A673 (cell line): Measurements from ENCODE around the gene VAV3. TPM values are rescaled to one million over a fixed set of nuclear protein-coding genes. Genes with fewer than 3 reads are reported as not detected.

Experiments used
- BruUV-seq: library from RNA; stranded (reverse); fragments of 400-500 nt; replicated peaks from 2 replicates; lab custom pipeline; 2021; lab: Mats Ljungman, UMichigan
- CTCF ChIA-PET: fragments of 300-600 bp; sonication (Branson Sonifier 250); formaldehyde crosslinking; loops from one replicate; lab custom pipeline; 2022; ENCODE audit warnings: antibody characterized with exemption; lab: Charles Lee
- POLR2A ChIA-PET: fragments of 300-600 bp; sonication (Branson Sonifier 250); formaldehyde crosslinking; loops from one replicate; lab custom pipeline; 2022; ENCODE audit warnings: antibody characterized with exemption; ENCODE audit not compliant: low non-redundant PET; lab: Charles Lee
- DNase-seq: peaks from one replicate; pipeline ENCODE4 v3.0.0-alpha.2; 2015; ENCODE audit warnings: low spot score
- H3K27ac ChIP-seq: fragments of 200-600 bp; sonication (generic); 2 replicates; pipeline ENCODE4 v1.5.1; 2016; ENCODE audit warnings: mixed run types, low read depth, mild to moderate bottlenecking, mixed read lengths, antibody characterized with exemption, low read length; ENCODE audit not compliant: poor library complexity, severe bottlenecking
- H3K27me3 ChIP-seq: fragments of 200-600 bp; sonication (generic); replicated peaks from 2 replicates; pipeline ENCODE4 v1.6.1; 2017; ENCODE audit warnings: mixed run types, low read depth, mild to moderate bottlenecking, mixed read lengths, antibody characterized with exemption, low read length; ENCODE audit not compliant: insufficient read depth, poor library complexity
- H3K36me3 ChIP-seq: fragments of 200-600 bp; sonication (generic); 2 replicates; pipeline ENCODE4 v1.6.1; 2016; ENCODE audit warnings: mixed run types, mild to moderate bottlenecking, mixed read lengths, antibody characterized with exemption, low read length; ENCODE audit not compliant: insufficient read depth, poor library complexity, severe bottlenecking
- H3K4me1 ChIP-seq: fragments of 200-600 bp; sonication (generic); 2 replicates; pipeline ENCODE4 v1.6.1; 2017; ENCODE audit warnings: mixed run types, mild to moderate bottlenecking, mixed read lengths, antibody characterized with exemption, low read length; ENCODE audit not compliant: insufficient read depth, poor library complexity, severe bottlenecking
- H3K4me3 ChIP-seq: fragments of 200-600 bp; sonication (generic); 2 replicates; pipeline ENCODE4 v1.5.1; 2016; ENCODE audit warnings: low read depth, mixed run types, mild to moderate bottlenecking, mixed read lengths, low read length; ENCODE audit not compliant: poor library complexity, severe bottlenecking
- H3K9me3 ChIP-seq: fragments of 200-600 bp; sonication (generic); 2 replicates; pipeline ENCODE4 v1.6.1; 2016; ENCODE audit warnings: mixed run types, low read depth, mild to moderate bottlenecking, mixed read lengths, antibody characterized with exemption, low read length; ENCODE audit not compliant: poor library complexity, severe bottlenecking
- CTCF ChIP-seq: fragments of 300-800, 200-600 bp; sonication (generic); conservative IDR thresholded peaks from 2 replicates; pipeline ENCODE4 v1.5.1; 2017; ENCODE audit warnings: low read depth, mild to moderate bottlenecking, antibody characterized with exemption, low read length, moderate library complexity, mixed read lengths
- EZH2 ChIP-seq: fragments of 200-600 bp; sonication (generic); IDR thresholded peaks from 2 replicates; pipeline ENCODE4 v1.6.1; 2017; ENCODE audit warnings: borderline replicate concordance, low read depth, mild to moderate bottlenecking, mixed read lengths, antibody characterized with exemption, low read length; ENCODE audit not compliant: poor library complexity, severe bottlenecking
- intact Hi-C: fragments of 100-400 bp; cut with micrococcal nuclease; formaldehyde crosslinking; loops from one replicate; pipeline ENCODE4 v1.10.0; 2022; ENCODE audit not compliant: unreplicated experiment
- total RNA-seq: library from RNA; stranded (reverse); gene quantifications from 2 replicates; pipeline ENCODE4 v1.2.3, GENCODE V29; 2021

Gene VAV3
- total RNA-seq, 1 experiment from 2014 or later, result 0.30 TPM

GRCh38 chr1:107979926-107980325, 14.9 kb upstream of the VAV3 start:
- no peaks in the 10 kb centered on the region for H3K9me3 ChIP-seq
- TF ChIP-seq CTCF (no peak), EZH2 (no peak)
- intact Hi-C loops, result loop anchor here (5.0 kb wide), 1 partner anchor 52 kb away; no protein-coding TSS in a partner anchor
- no TSS peak for BruUV-seq
- peaks cover 4% of the 10 kb centered on the region for H3K4me1 ChIP-seq
- ChIA-PET CTCF (no interaction called here), POLR2A (no interaction called here)
- no peak for DNase-seq
- no peak overlapping the region for H3K4me3 ChIP-seq
- H3K36me3 ChIP-seq, result no peaks in the 10 kb centered on the region
- peaks cover 27% of the 10 kb centered on the region for H3K27me3 ChIP-seq
- H3K27ac ChIP-seq, result no peak overlapping the region

GRCh38 chr1:107979088-107979487, 14.1 kb upstream of the VAV3 start:
- DNase-seq, result no peak
- ChIA-PET CTCF (no interaction called here), POLR2A (no interaction called here)
- Histone ChIP-seq H3K27me3 (peaks cover 27% of the 10 kb centered on the region), H3K9me3 (no peaks in the 10 kb centered on the region), H3K27ac (no peak overlapping the region), H3K4me3 (no peak overlapping the region), H3K36me3 (no peaks in the 10 kb centered on the region), H3K4me1 (peaks cover 4% of the 10 kb centered on the region)
- intact Hi-C loops, result loop anchor here (5.0 kb wide), 1 partner anchor 53 kb away; no protein-coding TSS in a partner anchor
- no TSS peak for BruUV-seq
- TF ChIP-seq EZH2 (no peak), CTCF (no peak)

GRCh38 chr1:107976836-107977235, 11.9 kb upstream of the VAV3 start:
- no TSS peak for BruUV-seq
- POLR2A ChIA-PET, result no interaction called here
- H3K27me3 ChIP-seq, result peaks cover 34% of the 10 kb centered on the region

More at GRCh38 chr1:107976836-107977235, 11.9 kb upstream of the VAV3 start:
- no peak for TF ChIP-seq CTCF
- no peak for TF ChIP-seq EZH2
- Histone ChIP-seq H3K36me3 (no peaks in the 10 kb centered on the region), H3K4me1 (peaks cover 4% of the 10 kb centered on the region), H3K9me3 (no peaks in the 10 kb centered on the region), H3K27ac (no peak overlapping the region), H3K4me3 (no peak overlapping the region)
- peak; percentile 59 for DNase-seq
- intact Hi-C loops, result loop anchor here (5.0 kb wide), 1 partner anchor 55 kb away; no protein-coding TSS in a partner anchor
- CTCF ChIA-PET, result no interaction called here
